Endothelial cell (in vitro differentiated cells): Measurements from ENCODE around the gene NPR2. TPM values are rescaled to one million over a fixed set of nuclear protein-coding genes. Genes with fewer than 3 reads are reported as not detected.

ENCODE experiments used
- DNase-seq: peaks from one replicate; pipeline ENCODE4 v3.0.0; 2021; ENCODE audit warnings: low spot score
- H3K27ac Mint-ChIP-seq: one replicate; pipeline ENCODE4 v1.8.0; 2021; ENCODE audit warnings: mixed read lengths, inconsistent platforms; ENCODE audit not compliant: unreplicated experiment
- H3K27me3 Mint-ChIP-seq: one replicate; pipeline ENCODE4 v1.8.0; 2021; ENCODE audit warnings: mild to moderate bottlenecking, moderate library complexity, mixed read lengths, inconsistent platforms; ENCODE audit not compliant: unreplicated experiment
- H3K36me3 Mint-ChIP-seq: one replicate; pipeline ENCODE4 v1.8.0; 2021; ENCODE audit warnings: mild to moderate bottlenecking, low read depth, mixed read lengths, inconsistent platforms; ENCODE audit not compliant: unreplicated experiment
- H3K4me1 Mint-ChIP-seq: one replicate; pipeline ENCODE4 v1.8.0; 2021; ENCODE audit warnings: mild to moderate bottlenecking, mixed read lengths, inconsistent platforms; ENCODE audit not compliant: unreplicated experiment
- H3K4me3 Mint-ChIP-seq: one replicate; pipeline ENCODE4 v1.8.0; 2021; ENCODE audit warnings: mild to moderate bottlenecking, mixed read lengths, inconsistent platforms; ENCODE audit not compliant: unreplicated experiment
- H3K9me3 Mint-ChIP-seq: one replicate; pipeline ENCODE4 v1.8.0; 2021; ENCODE audit warnings: mixed read lengths, inconsistent platforms; ENCODE audit not compliant: unreplicated experiment
- CTCF ChIP-seq: fragments of 200-600 bp; sonication (generic); IDR thresholded peaks from one replicate; pipeline ENCODE4 v1.5.0; 2021; ENCODE audit warnings: antibody characterized with exemption; ENCODE audit not compliant: unreplicated experiment
- total RNA-seq: library from RNA; stranded (reverse); fragmentation: NEBNext Ultra II Directional; extraction: Animal tissue kit (Norgen Biotek cat#: 25700); gene quantifications from one replicate; pipeline ENCODE4 v1.2.1, GENCODE V29; 2021; ENCODE audit not compliant: unreplicated experiment

Gene NPR2
- total RNA-seq, 1 donor from 2014 or later, result 30.8 TPM

- DNase-seq, result no peak
- Mint-ChIP-seq H3K27me3 (peaks cover 3% of the 10 kb centered on the region), H3K36me3 (peaks cover 3% of the 10 kb centered on the region), H3K4me3 (no peak overlapping the region), H3K9me3 (no peaks in the 10 kb centered on the region), H3K4me1 (peaks cover 29% of the 10 kb centered on the region), H3K27ac (no peak overlapping the region)
- no peak for TF ChIP-seq CTCF
These were observed 48.5 kb downstream of the NPR2 start for GRCh38 chr9:35839926-35840325.

- DNase-seq, result no peak
- TF ChIP-seq CTCF, result no peak
- peaks cover 5% of the 10 kb centered on the region for H3K27me3 Mint-ChIP-seq
- H3K4me1 Mint-ChIP-seq, result peaks cover 28% of the 10 kb centered on the region
- no peaks in the 10 kb centered on the region for H3K9me3 Mint-ChIP-seq
- H3K4me3 Mint-ChIP-seq, result no peak overlapping the region
- H3K27ac Mint-ChIP-seq, result no peak overlapping the region
- peaks cover 3% of the 10 kb centered on the region for H3K36me3 Mint-ChIP-seq
These were observed 49.7 kb downstream of the NPR2 start for GRCh38 chr9:35840881-35841644.

- H3K27me3 Mint-ChIP-seq, result peaks cover 3% of the 10 kb centered on the region
- TF ChIP-seq CTCF, result no peak
- peaks cover 3% of the 10 kb centered on the region for H3K36me3 Mint-ChIP-seq
- no peak overlapping the region for H3K4me3 Mint-ChIP-seq
- no peaks in the 10 kb centered on the region for H3K9me3 Mint-ChIP-seq
- H3K4me1 Mint-ChIP-seq, result peaks cover 25% of the 10 kb centered on the region
- no peak for DNase-seq
- no peak overlapping the region for H3K27ac Mint-ChIP-seq
These were observed 50.2 kb downstream of the NPR2 start for GRCh38 chr9:35841645-35841900.

- H3K27ac Mint-ChIP-seq, result no peak overlapping the region
- H3K27me3 Mint-ChIP-seq, result peaks cover 5% of the 10 kb centered on the region
- no peaks in the 10 kb centered on the region for H3K9me3 Mint-ChIP-seq
- peaks cover 3% of the 10 kb centered on the region for H3K36me3 Mint-ChIP-seq
- no peak for DNase-seq
- TF ChIP-seq CTCF, result no peak
- H3K4me1 Mint-ChIP-seq, result peaks cover 24% of the 10 kb centered on the region
- H3K4me3 Mint-ChIP-seq, result no peak overlapping the region
These were observed 50.8 kb downstream of the NPR2 start for GRCh38 chr9:35842020-35842745.

- Mint-ChIP-seq H3K27ac (no peak overlapping the region), H3K4me1 (peaks cover 19% of the 10 kb centered on the region), H3K27me3 (peaks cover 10% of the 10 kb centered on the region), H3K9me3 (no peaks in the 10 kb centered on the region), H3K4me3 (no peak overlapping the region), H3K36me3 (peaks cover 3% of the 10 kb centered on the region)
- no peak for DNase-seq
- TF ChIP-seq CTCF, result no peak
These were observed 51.4 kb downstream of the NPR2 start for GRCh38 chr9:35842795-35843194.
